ENCODE measurements around the gene KRT73. TPM values are rescaled to one million over a fixed set of nuclear protein-coding genes. Genes with fewer than 3 reads are reported as not detected.

The KRT73 gene
- total RNA-seq, 1 experiment from 2014 or later, result not detected

DNA sequence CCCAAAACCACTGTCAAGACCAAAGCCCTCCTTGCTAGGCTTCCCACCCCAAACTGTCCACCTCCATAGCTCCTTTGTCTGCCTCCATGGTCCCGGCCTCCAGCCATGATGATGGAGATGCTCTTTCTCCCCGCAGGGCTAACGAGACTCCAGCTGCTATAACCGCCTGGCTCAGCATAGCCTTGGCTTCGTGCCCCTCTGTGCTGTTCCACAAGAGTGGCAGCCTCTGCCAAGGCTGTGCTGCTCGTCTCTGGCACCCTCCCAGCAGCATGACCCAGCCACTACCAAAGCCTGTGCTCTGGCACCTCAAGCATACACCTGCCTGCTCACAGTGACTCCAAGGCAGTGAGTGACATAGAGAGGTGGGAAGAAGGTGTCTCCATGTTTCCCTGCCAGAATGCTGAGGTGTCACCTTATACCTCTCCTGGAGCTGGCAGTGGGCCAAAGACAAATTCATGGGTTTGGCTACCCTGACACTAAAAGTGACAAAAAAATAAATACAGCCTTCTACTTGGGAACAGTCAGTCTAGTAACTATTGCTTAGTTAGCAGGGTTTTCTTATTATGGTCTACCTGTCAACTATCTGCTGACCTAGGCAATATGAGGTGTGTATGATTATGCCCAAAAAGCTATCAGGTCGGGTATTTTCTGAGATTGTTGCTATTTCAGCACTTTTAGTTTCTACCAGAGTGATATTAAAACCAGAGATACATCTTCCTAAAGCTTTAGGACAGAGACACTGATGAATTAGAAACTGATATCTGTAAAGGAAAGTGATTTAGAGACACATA lies 16.1 kb upstream of the KRT73 start:
- no peak overlapping the region for H3K9ac ChIP-seq (ENCODE audit: extremely low read depth, insufficient read length, low read length)
- peaks cover 14% of the 10 kb centered on the region for H3K27me3 Mint-ChIP-seq (ENCODE audit: low read depth)
- no peak overlapping the region for H3K23ac ChIP-seq (ENCODE audit: insufficient read length, low read depth, low read length)
- H3K23me2 ChIP-seq (ENCODE audit: insufficient read length, low read depth, low read length, poor library complexity, severe bottlenecking), result no peaks in the 10 kb centered on the region
- no CpG with 5 or more reads among the region's 7 CpGs for WGBS (ENCODE audit: extremely low coverage, insufficient read length, low lambda C conversion rate)
- no peaks in the 10 kb centered on the region for H3K36me3 Mint-ChIP-seq (ENCODE audit: insufficient read depth in 1 of 3, low read depth in 3 of 3)
- H3K79me1 ChIP-seq (ENCODE audit: insufficient read depth, low read depth, low read length, poor library complexity, severe bottlenecking), result no peaks in the 10 kb centered on the region
- H3K27me3 ChIP-seq (ENCODE audit: insufficient read depth, low read length), result no peaks in the 10 kb centered on the region
- no peak overlapping the region for H2BK5ac ChIP-seq (ENCODE audit: insufficient read length, low read length)
- no peak overlapping the region for H3K4me2 ChIP-seq (ENCODE audit: insufficient read depth, insufficient read length, low read length)
- H2AFZ ChIP-seq (ENCODE audit: low read length), result no peak overlapping the region
- H3K9me3 ChIP-seq (ENCODE audit: control insufficient read depth, low read depth, low read length), result no peaks in the 10 kb centered on the region
- H4K8ac ChIP-seq (replicated peaks; ENCODE audit: insufficient read length, low read depth, low read length), result no peak overlapping the region
- H3K4ac ChIP-seq (ENCODE audit: low read depth, low read length), result no peak overlapping the region
- H3K4me1 ChIP-seq (ENCODE audit: insufficient read depth, low read length), result no peaks in the 10 kb centered on the region
- no peaks in the 10 kb centered on the region for H3K79me2 ChIP-seq (ENCODE audit: insufficient read depth, low read length)
- no peak overlapping the region for H2BK12ac ChIP-seq (ENCODE audit: insufficient read length, low read depth, low read length)
- DNase-seq, result peak; percentile 24
- no peak overlapping the region for H3K14ac ChIP-seq (ENCODE audit: insufficient read depth, low read length)
- TF ChIP-seq CTCF (conservative IDR thresholded peaks at IDR 0.05), result no peak
- no peak overlapping the region for H3K4me3 Mint-ChIP-seq
- H3K56ac ChIP-seq (ENCODE audit: insufficient read length, low read depth, low read length), result no peak overlapping the region
- no peak overlapping the region for H2AK5ac ChIP-seq (ENCODE audit: insufficient read length, low read length)
- no peak overlapping the region for H2BK15ac ChIP-seq (ENCODE audit: low read depth, low read length)
- H3K27ac Mint-ChIP-seq, result no peak overlapping the region
- H3T11ph ChIP-seq (ENCODE audit: low read length), result no peak overlapping the region
- no peak overlapping the region for H4K91ac ChIP-seq (ENCODE audit: insufficient read length, low read depth, low read length)
- H4K20me1 ChIP-seq (ENCODE audit: control insufficient read depth, insufficient read depth, insufficient read length), result no peaks in the 10 kb centered on the region
- H3K27ac ChIP-seq (ENCODE audit: insufficient read length, low read depth, low read length), result no peak overlapping the region
- H3K9me3 Mint-ChIP-seq, result no peaks in the 10 kb centered on the region
- no peak overlapping the region for H3K18ac ChIP-seq (ENCODE audit: insufficient read length, low read depth, low read length)
- H2BK20ac ChIP-seq (ENCODE audit: low read depth, low read length, poor library complexity, severe bottlenecking), result no peak overlapping the region
- no peak overlapping the region for H4K5ac ChIP-seq (ENCODE audit: insufficient read length, low read depth, low read length)
- H2BK120ac ChIP-seq (ENCODE audit: low read depth, low read length, poor library complexity, severe bottlenecking), result no peak overlapping the region
- no peaks in the 10 kb centered on the region for H3K4me1 Mint-ChIP-seq
